ACC112 (cell line): ENCODE measurements around the gene ZNF485.

ENCODE experiments used
- H2AFZ ChIP-seq: fragments of 200-600 bp; sonication (generic); one replicate; pipeline ENCODE4 v1.6.0; 2017; ENCODE audit warnings: antibody characterized with exemption, low read length; ENCODE audit not compliant: unreplicated experiment
- H3K27ac ChIP-seq: fragments of 200-600 bp; sonication (generic); 2 replicates; pipeline ENCODE4 v1.5.1; 2014; ENCODE audit warnings: low read depth, mild to moderate bottlenecking, antibody characterized with exemption, low read length, moderate library complexity
- H3K27me3 ChIP-seq: fragments of 200-600 bp; sonication (generic); 2 replicates; pipeline ENCODE4 v1.6.1; 2014; ENCODE audit warnings: mild to moderate bottlenecking, antibody characterized with exemption, low read length, moderate library complexity, mixed read lengths; ENCODE audit not compliant: insufficient read depth
- H3K36me3 ChIP-seq: fragments of 200-600 bp; sonication (generic); 2 replicates; pipeline ENCODE4 v1.6.1; 2016; ENCODE audit warnings: mild to moderate bottlenecking, antibody characterized with exemption, low read length, moderate library complexity, mixed read lengths; ENCODE audit not compliant: insufficient read depth
- H3K4me1 ChIP-seq: fragments of 200-600 bp; sonication (generic); one replicate; pipeline ENCODE4 v1.6.1; 2016; ENCODE audit warnings: low read length, mixed read lengths; ENCODE audit not compliant: insufficient read depth, unreplicated experiment, control insufficient read depth
- H3K4me3 ChIP-seq: fragments of 200-600 bp; sonication (generic); 2 replicates; pipeline ENCODE4 v1.5.1; 2014; ENCODE audit warnings: mild to moderate bottlenecking, low read depth, low read length
- H3K79me2 ChIP-seq: fragments of 200-600 bp; sonication (generic); one replicate; pipeline ENCODE4 v1.6.0; 2016; ENCODE audit warnings: low read length; ENCODE audit not compliant: control insufficient read depth, unreplicated experiment, insufficient read depth

Gene ZNF485

DNA sequence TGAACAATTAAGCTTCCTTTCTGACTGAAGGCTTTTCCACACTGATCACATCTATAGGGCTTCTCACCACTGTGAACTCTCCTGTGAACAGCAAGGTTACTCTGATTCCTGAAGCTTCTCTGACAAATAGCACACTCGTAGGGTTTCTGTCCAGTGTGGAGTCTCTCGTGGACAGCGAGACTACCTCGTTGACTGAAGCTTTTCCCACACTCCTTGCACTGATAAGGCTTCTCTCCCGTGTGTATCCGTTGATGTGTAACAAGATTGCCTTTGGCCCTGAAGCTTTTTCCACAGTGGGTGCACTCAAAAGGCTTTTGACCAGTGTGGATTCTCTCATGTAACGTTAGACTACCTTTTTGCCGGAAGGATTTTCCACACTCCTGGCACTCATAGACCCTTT, 38.0 kb downstream of the ZNF485 start:
- Histone ChIP-seq H3K27ac (no peak overlapping the region), H3K4me1 (peaks cover 3% of the 10 kb centered on the region), H3K79me2 (peaks cover 7% of the 10 kb centered on the region), H2AFZ (no peak overlapping the region), H3K27me3 (no peaks in the 10 kb centered on the region), H3K4me3 (no peak overlapping the region; the same call in 1 of the 2 replicates), H3K36me3 (peaks cover 61% of the 10 kb centered on the region)

DNA sequence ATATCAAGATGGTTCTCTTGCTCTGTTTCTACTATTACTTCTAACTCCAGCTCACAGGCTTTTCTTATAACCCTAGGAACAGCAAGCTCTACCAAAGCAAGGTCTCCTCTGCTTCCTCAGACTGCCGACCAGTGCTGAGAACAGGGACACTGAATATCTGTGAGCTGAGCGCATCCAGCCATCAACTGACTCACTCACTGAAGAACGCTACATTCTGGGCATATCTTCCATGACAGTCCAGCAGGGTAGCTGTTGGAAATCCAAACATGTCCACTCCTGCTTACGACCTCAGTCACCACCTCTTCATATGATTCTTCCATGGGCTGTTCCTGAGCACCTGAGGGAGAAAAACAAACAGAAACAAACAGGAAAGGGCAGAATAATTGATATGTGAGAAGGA, 39.6 kb downstream of the ZNF485 start:
- Histone ChIP-seq H3K36me3 (peaks cover 61% of the 10 kb centered on the region), H2AFZ (no peak overlapping the region)

DNA sequence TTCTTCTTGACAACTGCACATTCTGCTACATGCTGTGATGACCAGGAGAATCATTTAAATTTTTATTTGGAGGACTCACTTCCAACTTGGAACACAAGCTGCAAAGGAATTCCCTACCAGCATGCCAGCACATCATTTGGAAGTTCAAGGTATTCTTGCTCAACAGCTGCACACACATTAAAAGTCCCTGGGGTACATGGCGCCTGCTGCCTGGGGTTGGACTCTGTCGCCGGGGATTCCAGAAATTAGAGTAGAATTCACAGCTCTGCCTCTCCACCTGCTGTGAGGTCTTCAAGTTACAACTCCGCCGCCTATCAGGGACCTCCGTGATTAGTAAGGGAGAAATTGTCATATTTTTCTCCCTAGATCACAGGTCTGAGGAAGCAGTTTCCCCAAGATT, 41.3 kb downstream of the ZNF485 start:
- peaks cover 51% of the 10 kb centered on the region for H3K36me3 ChIP-seq
- H3K79me2 ChIP-seq = peaks cover 7% of the 10 kb centered on the region
- peaks cover 3% of the 10 kb centered on the region for H3K4me1 ChIP-seq
- no peak overlapping the region for H3K27ac ChIP-seq
- peak overlapping the region; percentile 91 for H2AFZ ChIP-seq
- peak overlapping the region; percentile 89 for H3K4me3 ChIP-seq
- no peaks in the 10 kb centered on the region for H3K27me3 ChIP-seq

More for the DNA sequence above, 39.6 kb downstream of the ZNF485 start:
- no peaks in the 10 kb centered on the region for H3K27me3 ChIP-seq
- H3K79me2 ChIP-seq = peaks cover 7% of the 10 kb centered on the region
- peaks cover 3% of the 10 kb centered on the region for H3K4me1 ChIP-seq
- H3K4me3 ChIP-seq = no peak overlapping the region
- no peak overlapping the region for H3K27ac ChIP-seq

DNA sequence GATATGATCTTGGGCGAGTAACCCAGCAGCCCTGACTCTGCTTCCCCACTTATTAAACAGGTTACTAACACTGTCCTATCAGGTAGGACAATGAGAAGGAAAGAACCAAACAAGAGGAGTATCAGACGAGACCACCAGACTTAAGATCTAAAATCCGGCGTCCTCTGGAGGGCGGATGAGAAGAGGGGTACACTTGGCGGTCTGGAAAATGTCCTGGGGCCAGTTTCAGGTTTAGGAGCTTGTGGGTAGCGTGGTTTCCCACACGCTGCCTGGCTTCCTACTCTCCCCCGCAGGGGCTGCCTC, 41.8 kb downstream of the ZNF485 start:
- Histone ChIP-seq H3K27me3 (no peaks in the 10 kb centered on the region), H2AFZ (peak overlapping the region; percentile 91), H3K4me1 (peaks cover 3% of the 10 kb centered on the region), H3K36me3 (peaks cover 46% of the 10 kb centered on the region), H3K4me3 (peak overlapping the region; percentile 89), H3K27ac (peak overlapping the region; percentile 39; the same call in 1 of the 2 replicates), H3K79me2 (peaks cover 7% of the 10 kb centered on the region)

DNA sequence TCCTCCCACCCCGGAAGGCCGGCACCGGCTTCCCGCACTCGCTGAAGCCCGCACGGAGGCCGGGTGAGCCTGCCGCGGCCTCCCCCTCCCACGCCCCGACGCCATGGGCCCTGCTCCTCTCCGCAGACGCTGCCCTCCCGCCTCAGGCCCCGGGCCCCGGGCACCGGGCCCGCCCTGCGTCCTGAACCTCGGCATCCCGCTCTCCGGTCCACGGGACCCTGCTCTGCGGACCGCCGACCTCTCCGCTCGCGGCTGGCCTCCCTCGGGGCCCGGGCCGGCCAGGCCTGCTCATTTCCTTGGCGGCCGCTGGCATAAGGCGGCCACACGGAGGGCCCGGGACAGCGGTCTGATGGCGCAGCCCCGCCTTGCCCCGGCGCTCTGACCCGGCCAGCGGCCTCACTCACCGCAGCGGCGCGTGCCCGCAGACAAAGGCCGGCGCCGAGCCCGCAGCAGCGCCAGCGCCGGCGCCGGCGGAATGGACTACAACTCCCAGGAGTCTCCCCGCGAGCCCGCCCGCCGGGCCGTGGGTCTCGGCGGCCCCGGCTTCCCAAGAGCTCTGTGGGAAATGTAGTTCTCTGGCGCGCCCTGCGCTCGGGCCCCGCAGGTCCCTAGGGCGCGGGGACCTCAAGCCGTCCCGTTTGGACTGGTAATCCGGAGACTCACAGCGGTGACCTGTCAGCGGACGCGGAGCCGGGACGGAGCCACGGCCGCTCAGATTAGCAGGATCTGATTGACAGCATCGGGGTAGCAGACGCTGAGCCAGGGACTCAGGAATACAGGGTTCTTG, 42.4 kb downstream of the ZNF485 start, which contains the start of gene ZNF32:
Gene ZNF32 (minus strand): TSS at position 484 of the 787 bp plus-strand sequence. CDS start 2,748 bp downstream, outside the sequence.
- Histone ChIP-seq H3K36me3 (peaks cover 41% of the 10 kb centered on the region), H3K4me1 (peaks cover 9% of the 10 kb centered on the region), H3K27ac (peak within 1 kb of the TSS; percentile 39), H3K4me3 (peak within 1 kb of the TSS; percentile 89), H3K79me2 (peaks cover 7% of the 10 kb centered on the region), H2AFZ (peak within 1 kb of the TSS; percentile 97), H3K27me3 (no peaks in the 10 kb centered on the region)

DNA sequence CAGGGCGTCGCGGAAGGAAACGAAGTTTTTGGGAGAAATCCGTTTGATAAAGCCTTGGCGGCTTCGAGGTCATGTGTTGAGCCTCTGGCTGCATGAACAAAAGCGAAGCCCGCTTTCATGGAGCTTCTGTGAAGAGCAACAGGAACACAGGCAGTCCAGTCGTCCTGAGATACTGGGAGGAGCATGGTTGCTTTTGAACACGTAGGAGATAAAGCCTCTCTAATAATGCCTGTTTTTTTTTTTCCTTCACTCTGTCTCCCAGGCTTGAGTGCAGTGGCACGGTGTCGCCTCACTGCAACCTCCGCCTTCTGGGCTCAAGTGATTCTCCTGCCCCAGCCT, 42.9 kb downstream of the ZNF485 start:
- no peak overlapping the region for H3K27ac ChIP-seq

DNA sequence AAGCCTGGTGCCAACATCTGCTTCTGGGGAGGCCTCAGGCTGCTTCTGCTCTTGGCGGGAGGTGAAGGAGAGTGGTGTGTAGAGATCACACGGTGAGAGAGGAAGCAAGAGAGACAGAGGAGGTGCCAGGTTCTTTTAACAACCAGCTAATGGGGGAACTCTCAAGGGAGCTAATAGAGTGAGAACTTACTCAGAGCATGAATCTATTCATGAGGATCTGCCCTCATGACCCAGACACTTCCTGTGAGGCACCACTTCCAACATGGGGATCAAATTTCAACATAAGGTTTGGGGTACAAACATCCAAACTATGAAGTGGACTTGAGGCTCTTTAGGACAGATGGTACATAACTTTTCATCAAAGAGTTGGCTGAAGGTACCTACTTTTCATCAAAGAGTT, 47.5 kb downstream of the ZNF485 start:
- Histone ChIP-seq H3K4me1 (peaks cover 12% of the 10 kb centered on the region), H3K27me3 (no peaks in the 10 kb centered on the region), H3K36me3 (no peaks in the 10 kb centered on the region), H3K79me2 (no peaks in the 10 kb centered on the region), H3K27ac (no peak overlapping the region), H2AFZ (no peak overlapping the region), H3K4me3 (peak overlapping the region; percentile 12; the same call in 1 of the 2 replicates)

More for the DNA sequence above, 42.9 kb downstream of the ZNF485 start:
- Histone ChIP-seq H3K36me3 (peaks cover 35% of the 10 kb centered on the region), H3K27me3 (no peaks in the 10 kb centered on the region), H2AFZ (peak overlapping the region; percentile 97), H3K4me1 (peaks cover 14% of the 10 kb centered on the region), H3K4me3 (peak overlapping the region; percentile 89), H3K79me2 (peaks cover 7% of the 10 kb centered on the region)

DNA sequence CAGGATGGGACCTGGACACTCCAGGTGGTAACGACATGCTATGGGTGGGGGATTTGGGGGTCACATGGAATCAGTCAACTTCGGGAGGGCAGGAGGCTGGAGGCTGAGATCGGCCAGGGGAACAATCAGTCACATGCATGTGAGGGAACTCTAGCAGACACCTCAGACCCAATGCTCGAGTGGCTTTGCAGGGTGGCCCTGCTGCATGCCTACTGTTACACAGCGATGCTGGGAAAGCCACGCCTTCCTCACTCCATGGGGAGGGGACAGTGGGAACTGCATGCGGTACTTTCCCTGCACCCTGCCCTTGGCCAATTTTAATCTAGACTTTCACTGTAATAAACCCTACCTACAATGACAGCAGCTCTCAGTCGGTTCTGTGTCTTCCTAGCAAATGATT, 49.1 kb downstream of the ZNF485 start:
- H3K36me3 ChIP-seq = no peaks in the 10 kb centered on the region
- no peak overlapping the region for H3K4me3 ChIP-seq
- no peaks in the 10 kb centered on the region for H3K27me3 ChIP-seq
- peaks cover 12% of the 10 kb centered on the region for H3K4me1 ChIP-seq
- H3K79me2 ChIP-seq = no peaks in the 10 kb centered on the region
- H2AFZ ChIP-seq = no peak overlapping the region
- no peak overlapping the region for H3K27ac ChIP-seq

DNA sequence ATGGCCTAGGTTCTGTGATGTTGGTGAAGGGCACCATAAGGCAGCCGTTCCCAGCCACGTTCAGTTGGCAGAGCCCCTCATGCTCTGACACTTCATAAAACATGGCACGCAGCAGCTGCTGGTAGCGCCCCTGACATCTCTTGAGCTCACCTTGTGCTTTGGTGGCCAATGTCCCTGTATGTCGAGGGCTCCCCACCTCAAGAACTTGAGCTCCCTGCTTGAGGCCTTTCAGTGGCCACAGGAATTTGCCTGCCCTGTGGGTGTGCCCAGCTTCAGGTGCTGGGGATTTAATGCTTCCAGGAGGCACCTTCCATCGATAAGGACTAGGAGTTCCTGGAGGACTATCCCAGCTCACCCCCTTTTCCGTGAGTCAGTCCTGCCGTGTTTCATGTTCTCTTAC, 52.0 kb downstream of the ZNF485 start:
- H3K4me3 ChIP-seq = no peak overlapping the region
- no peaks in the 10 kb centered on the region for H3K36me3 ChIP-seq
- H3K27ac ChIP-seq = no peak overlapping the region
- no peaks in the 10 kb centered on the region for H3K27me3 ChIP-seq
- H3K4me1 ChIP-seq = peaks cover 9% of the 10 kb centered on the region
- no peak overlapping the region for H2AFZ ChIP-seq
- H3K79me2 ChIP-seq = no peaks in the 10 kb centered on the region

DNA sequence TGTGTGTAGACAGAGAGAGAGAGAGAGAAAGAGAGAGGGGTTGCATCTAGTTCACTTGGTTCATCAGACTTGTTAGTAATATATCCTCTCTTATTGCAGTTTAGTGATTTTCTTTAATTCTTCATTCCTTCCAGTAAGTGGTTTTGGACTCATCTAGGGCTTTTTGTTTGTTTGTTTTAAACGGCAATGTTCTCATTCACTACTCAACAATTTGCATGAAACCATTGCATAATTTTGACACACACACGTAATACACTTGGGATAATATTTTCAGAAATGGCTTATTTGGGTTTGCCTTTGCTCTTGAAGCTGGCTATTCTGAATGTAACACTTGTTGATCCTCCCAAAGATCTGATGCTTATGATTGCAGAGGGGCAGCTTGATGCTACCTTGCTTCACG, 58.8 kb downstream of the ZNF485 start:
- H3K4me1 ChIP-seq = no peaks in the 10 kb centered on the region
- no peak overlapping the region for H3K27ac ChIP-seq
- no peak overlapping the region for H3K4me3 ChIP-seq
- H3K79me2 ChIP-seq = no peaks in the 10 kb centered on the region
- H3K36me3 ChIP-seq = no peaks in the 10 kb centered on the region
- peaks cover 12% of the 10 kb centered on the region for H3K27me3 ChIP-seq
- no peak overlapping the region for H2AFZ ChIP-seq

DNA sequence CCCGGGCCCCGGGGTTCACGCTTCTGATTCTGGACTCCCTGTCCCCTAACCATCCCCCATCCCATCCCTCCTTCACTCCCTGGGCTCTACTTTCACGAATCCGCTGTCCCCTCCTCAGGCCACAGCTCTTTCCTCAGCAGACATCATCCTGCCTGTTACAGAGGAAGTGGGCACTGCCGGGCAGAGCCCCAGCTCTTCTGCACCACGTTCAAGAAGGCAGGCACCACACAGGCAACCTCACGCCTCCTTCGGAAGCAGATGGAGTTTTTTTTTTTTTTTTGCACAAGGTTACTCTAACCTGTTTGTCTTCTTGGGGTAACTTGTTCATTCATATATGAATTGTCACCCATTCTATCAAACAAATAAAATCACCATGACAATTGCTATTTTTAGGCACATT, 60.3 kb downstream of the ZNF485 start:
- Histone ChIP-seq H2AFZ (no peak overlapping the region), H3K79me2 (no peaks in the 10 kb centered on the region), H3K27me3 (peaks cover 16% of the 10 kb centered on the region), H3K4me3 (no peak overlapping the region), H3K36me3 (no peaks in the 10 kb centered on the region), H3K27ac (no peak overlapping the region), H3K4me1 (no peaks in the 10 kb centered on the region)
